ENCODE measurements around the gene APBB1IP.
"Not testable (repeated sequence)": the region's sequence is repeated elsewhere in the genome, so short reads cannot be mapped to it uniquely, and the experiment has no call there.

APBB1IP gene

DNA sequence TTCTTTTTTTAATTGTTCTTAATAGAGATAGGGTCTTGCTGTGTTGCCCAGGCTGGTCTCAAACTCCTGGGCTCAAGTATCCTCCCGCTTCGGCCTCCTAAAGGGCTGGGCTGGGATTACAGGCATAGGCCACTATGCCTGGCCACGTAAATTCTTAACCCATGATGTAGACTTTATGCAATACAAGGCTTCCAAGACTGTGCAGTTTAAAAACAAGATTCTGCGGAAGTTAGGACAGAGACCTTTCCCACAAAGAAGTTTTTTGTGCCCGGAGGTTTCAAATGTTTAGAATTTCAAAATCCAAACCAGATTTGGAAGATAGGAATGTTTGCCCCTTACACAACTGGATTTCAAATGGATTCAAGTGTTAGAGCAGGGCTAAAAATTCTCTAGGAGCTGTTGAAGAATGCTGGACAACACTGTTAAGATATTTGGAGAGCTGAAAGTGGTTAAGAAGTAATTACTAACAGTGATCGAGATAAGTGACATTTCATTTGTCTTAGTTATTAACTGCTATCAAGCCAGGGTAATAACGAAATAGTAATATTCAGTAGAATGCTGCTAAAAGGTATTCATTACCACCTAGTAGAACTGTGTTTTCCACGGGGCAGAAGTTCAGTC is 7.4 kb downstream of the APBB1IP start:
- DNase-seq, result no peak

DNA sequence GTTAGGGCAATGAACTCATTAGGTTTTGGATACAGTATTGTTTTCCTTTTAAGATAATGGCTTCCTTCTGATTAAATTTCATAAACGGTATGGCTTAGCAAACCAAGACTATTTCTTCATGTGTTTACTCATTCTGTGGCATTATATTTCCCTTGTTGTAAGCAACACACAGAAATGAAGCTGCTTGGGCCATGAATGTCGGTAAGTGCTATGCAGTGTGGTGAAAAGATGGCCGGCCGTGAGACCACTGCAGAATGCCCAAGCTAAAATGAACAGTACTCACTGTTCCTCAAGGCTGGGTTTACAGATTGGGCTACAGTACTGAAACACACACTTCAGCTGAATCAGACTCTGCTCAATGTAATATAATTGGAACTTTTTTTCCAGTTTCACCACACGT is 8.1 kb downstream of the APBB1IP start:
- no peak for DNase-seq

DNA sequence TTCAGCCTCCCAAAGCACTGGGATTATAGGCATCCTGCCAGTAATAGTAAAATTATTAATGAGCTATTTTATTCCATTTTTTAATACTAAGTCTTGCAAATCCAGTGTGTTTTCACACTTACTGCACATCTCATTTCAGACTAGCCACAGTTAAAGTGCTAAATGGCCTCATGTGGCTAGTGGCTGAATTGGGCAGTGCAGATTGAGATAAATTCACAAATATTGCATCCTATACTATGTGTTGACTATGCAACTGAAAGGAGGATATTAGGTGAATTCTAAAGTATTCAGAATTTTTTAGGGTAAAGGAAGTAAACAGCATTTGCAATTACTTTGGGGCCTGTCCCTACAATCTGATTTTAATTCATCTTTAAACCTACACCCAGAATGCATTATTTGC is 10.2 kb downstream of the APBB1IP start:
- DNase-seq, result no peak

DNA sequence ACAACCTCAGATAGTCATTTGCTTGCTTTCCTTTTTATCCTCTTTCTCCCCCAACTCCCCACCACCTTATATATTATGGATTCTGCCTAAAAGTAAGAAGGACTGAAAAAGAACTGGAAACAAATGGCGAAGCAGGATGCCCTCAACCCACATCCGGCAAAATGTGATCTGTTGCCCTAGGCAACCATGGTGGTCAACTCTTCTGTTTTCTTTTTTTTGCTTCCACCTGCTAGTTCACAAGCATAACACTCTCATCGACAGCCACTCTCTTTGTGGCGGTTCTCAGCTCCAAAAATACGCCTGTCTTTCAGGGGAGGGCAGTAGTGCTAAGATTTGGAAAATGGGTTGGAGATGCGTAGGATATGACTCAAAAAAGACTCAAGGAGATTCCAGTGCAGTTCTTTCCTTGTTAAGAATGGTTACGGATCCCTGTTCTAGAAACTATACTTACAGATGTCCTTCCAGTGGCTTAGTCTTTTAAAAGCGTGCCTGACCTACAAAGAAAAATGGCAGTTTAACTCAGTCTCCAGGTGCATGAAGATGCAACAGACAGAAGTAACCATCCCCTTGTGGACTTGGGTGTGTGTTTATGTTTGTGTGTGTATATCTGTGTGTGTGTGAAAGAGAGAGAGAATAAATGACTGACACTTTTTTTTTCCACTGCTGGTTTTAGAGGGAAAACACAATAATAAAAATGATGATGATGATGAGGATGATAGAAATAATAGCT is 10.7 kb downstream of the APBB1IP start:
- DNase-seq, result no peak

DNA sequence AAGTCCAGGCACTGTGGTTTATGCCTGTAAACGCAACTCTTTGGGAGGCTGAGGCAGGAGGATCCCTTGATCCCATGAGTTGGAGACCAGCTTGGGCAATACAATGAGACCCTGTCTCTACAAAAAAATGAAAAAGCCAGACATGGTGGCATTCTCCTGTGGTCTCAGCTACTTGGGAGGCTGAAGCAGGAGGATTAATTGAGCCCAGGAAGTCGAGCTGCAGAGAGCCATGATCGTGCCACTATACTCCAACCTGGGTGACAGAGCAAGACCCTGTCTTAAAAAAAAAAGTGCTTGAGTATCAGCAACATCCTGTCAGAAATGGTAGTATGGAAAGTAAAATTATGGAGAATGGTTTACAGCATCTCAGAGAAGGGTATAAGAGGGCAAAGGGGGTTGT is 11.6 kb downstream of the APBB1IP start:
- no peak for DNase-seq

DNA sequence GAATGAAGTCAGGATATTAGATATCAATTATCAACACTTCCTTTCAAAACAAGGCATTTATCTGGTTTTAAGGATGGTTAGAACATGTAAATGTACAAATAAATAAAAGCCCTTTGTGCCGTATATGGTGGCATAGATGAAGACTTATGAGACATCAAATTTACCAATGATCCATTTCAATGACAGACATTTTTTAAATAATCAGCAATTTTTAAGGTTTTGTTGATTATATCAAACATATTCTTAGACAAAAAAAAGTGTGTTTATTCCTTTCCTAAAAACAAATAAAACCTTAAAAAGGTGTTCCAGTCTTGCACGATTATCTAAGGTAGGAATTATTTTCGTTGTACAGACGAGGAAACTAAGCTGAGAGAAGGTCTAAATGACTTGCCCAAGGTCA is 13.8 kb downstream of the APBB1IP start:
- DNase-seq, result no peak

DNA sequence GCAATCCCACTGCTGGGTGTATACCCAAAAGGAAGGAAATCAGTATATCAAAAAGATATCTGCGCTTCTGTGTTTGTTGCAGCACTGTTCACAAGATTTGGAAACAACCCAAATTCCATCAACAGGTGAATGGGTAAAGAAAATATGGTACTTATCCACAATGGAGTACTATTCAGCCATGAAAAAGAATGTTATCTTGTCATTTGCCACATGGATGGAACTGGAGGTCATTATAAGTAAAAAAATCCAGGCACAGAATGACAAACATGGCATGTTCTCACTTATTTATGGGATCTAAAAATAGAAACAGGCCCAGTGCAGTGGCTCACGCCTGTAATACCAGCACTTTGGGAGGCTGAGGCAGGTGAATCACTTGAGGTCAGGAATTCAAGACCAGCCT is 15.7 kb downstream of the APBB1IP start:
- no peak for DNase-seq

DNA sequence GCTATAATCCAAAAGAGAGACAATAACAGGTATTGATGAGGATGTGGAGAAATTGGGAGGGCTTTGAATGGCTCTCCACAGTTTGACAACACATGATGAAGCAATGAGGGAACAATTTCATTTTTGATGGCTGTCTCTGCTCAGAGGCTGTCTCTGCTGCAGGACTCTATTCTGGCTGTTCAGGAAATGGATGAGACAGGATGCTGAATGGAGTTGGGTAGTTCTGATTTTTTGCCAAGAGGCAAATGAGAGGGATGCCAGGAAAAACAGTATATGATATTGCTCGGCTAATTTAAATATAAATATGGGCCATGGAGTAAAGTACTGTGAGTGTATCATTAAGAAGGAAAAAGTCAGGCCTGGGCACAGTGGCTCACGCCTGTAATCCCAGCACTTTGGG is 16.8 kb downstream of the APBB1IP start:
- no peak for DNase-seq

DNA sequence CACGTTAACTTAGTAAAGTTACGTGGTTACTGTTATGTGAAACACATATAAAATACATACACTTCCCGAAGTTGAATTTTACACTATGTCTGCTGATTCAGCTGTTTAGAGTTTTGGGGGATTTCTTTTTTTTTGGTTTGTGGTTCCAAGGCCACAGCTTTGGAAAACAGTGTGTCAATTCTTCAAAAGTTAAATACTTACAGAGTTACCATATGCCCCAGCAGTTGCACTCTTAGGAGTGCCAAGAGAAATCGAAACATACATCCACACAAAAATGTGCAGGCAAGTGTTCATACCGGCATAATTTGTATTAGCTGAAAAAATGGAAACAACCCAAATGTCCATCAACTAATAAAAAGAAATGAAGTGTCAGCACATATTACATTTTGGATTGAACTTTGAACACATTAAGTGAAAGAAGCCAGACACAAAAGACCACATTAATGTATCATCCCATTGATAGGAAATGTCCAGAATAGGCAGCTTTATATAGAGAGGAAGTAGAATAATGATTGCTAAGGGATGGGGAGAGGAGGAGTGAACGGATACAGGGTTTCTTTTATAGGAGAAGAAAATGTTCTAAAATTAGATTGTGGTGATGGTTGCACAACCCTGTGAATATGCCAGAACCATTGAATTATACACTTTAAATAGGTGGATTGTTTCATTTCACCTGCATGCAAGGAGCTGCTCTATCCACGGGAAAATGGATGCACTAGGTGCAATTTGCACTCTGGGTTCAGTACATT is 17.6 kb downstream of the APBB1IP start:
- peak; percentile 16 to 46 for DNase-seq

DNA sequence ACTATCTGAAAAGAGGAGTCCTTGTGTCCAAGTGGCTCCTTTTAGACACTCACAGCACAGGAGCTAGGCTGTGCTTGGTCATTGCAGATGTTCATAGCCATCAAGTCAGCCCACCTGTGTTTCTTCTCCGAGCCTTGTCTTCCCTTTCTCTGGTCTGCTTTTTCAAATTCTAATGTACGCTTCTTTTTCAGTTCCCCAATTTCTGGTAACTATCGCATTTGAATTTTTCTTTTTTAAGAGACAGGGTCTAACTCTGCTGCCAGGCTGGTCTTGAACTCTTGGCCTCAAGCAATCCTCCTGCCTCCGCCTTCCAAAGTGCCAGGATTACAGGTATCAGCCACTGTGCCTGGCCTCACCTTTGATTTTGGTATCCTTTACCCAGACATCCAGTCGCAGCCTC is 18.9 kb downstream of the APBB1IP start:
- no peak for DNase-seq

DNA sequence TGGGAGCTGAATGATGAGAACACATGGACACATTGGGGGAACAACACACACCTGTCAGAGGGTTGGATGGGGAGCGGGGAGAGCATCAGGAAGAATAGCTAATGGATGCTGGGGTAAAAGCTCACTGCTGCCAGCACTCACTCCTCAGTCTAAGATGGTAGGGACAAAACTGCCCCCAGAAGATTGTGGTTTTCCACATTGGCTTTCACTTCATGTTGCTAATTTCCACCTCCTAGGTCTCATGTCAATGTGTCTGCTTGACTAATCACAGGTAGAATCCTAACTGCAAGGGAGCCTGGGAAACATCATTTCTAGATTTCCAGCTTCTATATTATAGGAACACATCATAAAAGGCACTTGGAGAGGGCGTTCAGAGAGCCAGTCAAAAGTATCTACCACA is 22.6 kb downstream of the APBB1IP start:
- DNase-seq, result no peak

DNA sequence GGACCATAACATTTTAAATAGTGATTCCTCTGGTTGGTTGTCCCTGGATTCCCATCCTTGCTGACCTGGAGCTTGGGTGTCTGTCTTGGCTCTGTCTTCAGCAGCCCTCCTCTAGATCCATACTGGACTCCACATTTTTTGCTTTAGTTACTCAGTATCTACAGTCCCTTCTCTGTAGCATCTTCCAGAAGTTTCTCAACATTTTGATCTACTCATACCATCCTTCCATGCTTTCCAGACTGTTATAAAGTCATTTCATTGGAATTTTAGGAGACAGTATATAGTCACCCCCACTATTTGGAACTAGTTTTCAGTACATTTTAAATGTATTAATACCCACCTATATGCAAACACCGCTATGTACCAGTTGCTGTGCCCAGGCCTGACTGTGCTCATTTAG is 25.8 kb downstream of the APBB1IP start:
- DNase-seq, result no peak

DNA sequence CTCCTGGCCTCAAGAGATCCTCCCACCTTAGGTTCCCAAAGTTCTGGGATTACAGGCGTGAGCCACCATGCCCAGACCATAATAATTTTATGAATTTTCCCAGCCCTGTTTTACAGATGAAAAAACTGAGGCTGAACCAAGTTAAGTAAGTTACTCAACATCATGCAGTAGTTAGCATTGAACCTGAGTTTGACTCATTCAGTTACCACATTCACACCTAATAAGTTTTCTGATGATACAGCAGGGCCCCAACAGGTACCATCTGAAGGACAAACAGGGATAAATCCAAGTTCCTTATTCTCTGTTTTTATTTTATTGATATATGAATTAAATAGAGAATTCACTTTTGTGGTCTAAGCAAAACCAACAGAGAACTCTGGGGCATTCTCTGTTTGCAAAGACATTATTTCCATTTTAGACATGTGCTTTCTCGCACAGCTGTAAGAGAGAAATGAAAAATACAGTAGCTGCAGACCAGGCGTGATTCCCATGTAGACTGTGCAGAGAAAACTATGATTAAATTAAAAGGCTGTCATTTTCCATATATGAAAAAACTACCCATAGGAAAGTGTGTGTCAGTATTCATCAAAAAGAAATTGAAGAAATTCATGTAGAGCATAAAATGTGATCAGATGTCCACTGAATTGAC is 26.6 kb downstream of the APBB1IP start:
- no peak for DNase-seq

DNA sequence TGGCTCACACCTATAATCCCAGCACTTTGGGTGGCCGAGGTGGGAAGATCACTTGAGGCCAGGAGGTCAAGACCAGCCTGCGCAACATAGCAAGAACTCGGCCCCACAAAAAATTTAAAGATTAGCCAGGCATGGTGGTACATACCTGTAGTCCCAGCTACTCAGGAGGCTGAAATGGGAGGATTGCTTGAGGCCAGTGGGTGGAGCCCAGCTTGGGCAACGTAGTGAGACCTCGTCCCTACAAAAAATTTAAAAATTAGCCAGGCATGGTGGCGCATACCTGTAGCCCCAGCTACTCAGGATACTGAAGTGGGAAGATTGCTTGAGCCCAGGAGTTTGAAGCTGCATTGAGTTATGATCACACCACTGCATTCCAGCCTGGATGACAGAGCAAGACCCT is 28.4 kb downstream of the APBB1IP start:
- DNase-seq, result not testable (repeated sequence)

DNA sequence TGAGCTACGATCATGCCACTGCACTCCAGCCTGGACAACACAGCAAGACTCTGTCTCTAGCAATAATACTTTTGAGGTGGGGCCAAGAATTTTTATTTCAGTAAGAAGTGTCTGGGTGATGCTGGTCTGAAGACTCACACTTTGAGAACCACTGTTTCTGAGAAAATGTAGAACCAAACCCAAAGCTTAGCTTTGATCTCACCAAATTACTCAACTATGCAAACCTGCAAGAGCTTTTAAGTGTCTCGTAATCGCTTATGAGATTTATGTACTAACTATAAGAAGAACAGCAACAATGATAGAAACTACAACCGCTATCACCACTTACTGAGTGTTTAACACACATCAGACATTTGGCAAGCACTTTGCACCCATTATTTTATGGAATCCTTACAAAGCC is 29.5 kb downstream of the APBB1IP start:
- DNase-seq, result no peak

DNA sequence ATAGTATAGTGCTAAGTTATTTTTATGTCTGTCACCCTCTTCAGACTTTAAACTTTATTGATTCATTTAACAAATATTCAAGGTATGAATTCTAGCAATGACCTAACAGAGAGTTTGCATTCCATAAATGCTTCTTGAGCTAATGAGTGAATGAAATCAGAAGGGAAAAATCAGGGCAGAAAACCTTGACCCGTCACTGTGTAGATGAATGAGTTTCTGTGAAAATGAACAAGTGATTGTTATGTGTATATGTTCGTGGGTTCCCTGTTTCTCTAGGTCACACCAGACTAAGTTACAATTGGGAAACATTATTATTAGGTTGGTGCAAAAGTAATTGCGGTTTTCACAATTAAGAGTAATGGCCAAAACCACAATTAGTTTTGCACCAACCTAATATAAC is 30.1 kb downstream of the APBB1IP start:
- no peak for DNase-seq

DNA sequence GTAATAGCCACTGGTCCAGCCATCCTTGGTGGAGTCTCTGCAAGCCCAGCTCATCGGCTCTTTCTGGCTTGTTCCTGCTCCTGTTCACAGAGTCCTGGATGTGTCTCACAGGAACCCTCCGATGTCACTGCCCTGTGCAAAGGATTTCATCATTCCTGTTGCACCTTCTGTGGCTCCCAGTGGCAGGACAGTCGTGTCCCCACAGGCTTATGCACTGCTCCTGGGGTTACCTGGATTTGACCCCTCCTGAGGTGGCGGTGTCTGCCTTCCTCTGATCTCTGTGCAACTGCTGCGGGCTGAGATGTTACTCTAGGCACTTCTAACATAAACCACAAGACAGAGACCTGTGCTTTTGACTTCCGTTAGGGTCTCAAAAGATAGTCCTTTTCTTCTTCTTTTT is 30.6 kb downstream of the APBB1IP start:
- no peak for DNase-seq

DNA sequence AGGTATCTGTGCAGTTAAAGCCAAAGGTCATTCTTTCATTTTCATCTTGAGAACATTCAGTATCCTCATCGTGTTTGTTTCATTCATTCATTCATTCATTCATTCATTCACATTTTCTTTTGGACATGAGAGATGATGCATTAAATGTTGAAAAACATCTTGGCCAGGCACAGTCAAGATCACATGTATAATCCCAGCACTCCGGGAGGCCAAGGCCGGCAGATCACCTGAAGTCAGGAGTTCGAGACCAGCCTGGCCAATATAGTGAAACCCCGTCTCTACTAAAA is 34.3 kb downstream of the APBB1IP start:
- DNase-seq, result no peak

DNA sequence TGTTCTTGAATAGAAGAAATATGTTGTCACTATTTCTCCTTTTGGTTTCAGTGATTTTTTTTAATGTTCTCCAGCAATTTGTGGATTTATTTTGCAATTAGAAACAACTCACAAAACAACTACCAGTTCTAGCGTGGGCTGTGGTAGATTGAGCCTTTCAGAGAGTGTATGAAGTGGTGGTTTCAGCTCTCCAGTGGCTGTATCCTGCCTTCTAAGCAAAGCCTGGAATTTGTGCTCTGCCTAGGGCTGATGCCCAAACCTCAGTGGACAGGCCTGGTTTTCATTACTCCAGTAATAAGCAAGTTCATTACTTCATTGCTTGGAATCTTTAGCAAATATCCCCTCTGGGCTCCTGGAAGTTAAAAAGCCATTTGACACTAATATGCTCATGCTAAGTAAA is 35.9 kb downstream of the APBB1IP start:
- DNase-seq, result no peak

DNA sequence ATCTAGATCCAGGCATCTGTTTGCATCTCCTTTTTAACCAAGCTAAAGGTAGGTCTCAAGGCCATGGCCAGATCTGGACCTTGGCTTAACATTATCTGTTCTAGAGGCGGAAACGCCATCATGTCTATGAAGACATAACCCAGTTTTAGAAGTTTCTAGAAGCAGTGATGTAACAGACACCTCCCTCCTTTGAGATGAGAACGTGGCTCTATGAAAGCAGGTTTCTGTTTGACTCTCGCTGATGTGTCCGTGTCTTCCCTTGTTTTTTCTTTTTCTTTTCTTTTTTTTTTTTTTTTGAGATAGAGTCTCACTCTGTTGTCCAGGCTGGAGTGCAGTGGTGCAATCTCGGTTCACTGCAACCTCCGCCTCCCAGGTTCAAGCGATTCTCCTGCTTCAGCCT is 36.7 kb downstream of the APBB1IP start:
- DNase-seq, result not testable (repeated sequence)

DNA sequence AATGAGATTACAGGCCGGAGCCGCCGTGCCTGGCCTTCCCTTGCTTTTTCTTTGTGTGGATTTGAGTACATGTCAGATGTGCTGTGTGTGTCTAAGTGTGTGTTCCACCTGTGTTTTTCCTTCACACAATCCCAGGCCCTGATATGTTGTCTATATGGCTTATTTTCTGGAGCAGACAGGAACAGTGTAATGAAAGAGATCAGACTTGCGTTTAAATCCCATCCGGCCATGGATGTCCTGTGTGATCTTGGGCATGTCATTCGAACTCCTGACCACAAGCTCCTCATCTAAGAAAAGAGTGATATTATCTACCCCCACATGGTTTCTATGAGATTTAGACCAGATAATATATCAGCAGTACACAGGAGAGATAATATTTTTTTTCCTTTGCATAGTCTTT is 37.2 kb downstream of the APBB1IP start:
- DNase-seq, result no peak

DNA sequence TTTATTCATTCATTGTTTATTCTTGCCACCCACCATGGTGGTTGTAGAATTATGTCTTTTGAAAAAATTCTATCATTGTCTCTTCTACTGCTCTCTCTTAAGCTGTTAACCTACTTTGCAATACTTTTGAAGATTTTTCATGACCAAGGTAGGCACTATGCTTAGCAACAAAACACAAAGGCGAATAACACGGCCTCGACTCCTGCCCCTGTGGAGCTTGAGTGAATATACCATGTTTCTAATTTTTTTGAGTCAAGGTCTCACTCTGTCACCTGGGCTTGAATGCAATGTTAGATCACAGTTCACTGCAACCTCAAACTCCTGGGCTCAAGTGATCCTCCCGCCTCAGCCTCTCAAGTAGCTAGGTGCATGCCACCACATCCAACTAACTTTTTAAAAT is 39.4 kb downstream of the APBB1IP start:
- DNase-seq, result no peak

DNA sequence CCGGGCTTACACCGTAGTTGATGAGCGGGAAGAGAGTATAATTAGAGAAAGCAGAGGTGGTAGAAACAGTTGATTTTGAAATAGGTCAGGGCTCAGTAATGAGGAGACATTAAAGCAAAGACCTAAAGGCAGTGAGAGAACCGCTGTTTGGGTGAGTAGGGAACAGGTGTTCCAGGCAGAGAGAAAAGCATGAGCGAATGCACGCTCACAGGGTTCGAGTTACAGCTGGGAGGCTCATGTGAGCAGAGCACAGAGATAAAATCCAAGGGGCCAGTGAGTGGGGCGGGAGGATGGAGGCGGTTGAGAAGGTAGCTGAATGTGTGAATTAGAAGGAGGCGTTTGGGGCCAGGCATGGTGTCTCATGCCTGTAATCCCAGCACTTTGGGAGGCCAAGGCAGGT is 39.9 kb downstream of the APBB1IP start:
- no peak for DNase-seq
